Panc1 (cell line): ENCODE data around the gene ZNF780A. TPM values are rescaled to one million over a fixed set of nuclear protein-coding genes. Genes with fewer than 3 reads are reported as not detected.
A peak's percentile ranks its signal among the peaks of the same experiment; 100 is the strongest.

Experiments used
- ATAC-seq: fragments of 200-7000 bp; cut with Tn5 transposase; 2 replicates; pipeline ENCODE4 v1.9.1; 2020; ENCODE audit warnings: mild to moderate bottlenecking, moderate library complexity
- BruUV-seq: library from RNA; stranded (reverse); fragments of 400-500 nt; replicated peaks from 2 replicates; lab custom pipeline; 2021; lab: Mats Ljungman, UMichigan
- CTCF ChIA-PET: fragments of 300-600 bp; sonication (Branson Sonifier 250); formaldehyde crosslinking; loops from one replicate; lab custom pipeline; 2022; ENCODE audit warnings: antibody characterized with exemption; lab: Charles Lee
- POLR2A ChIA-PET: fragments of 300-600 bp; sonication (Branson Sonifier 250); formaldehyde crosslinking; loops from one replicate; lab custom pipeline; 2022; ENCODE audit warnings: antibody characterized with exemption; lab: Charles Lee
- DNase-seq: peaks from one replicate; pipeline ENCODE4 v3.0.0-alpha.2; 2010; ENCODE audit warnings: low read depth, low spot score
- H3K27ac ChIP-seq: 2 replicates; pipeline ENCODE4 v1.5.1; 2011; ENCODE audit warnings: mild to moderate bottlenecking, low read length, inconsistent platforms
- H3K27me3 ChIP-seq: fragments of 200-500 bp; sonication (Bioruptor generic); 2 replicates; pipeline ENCODE4 v1.6.0; 2014; ENCODE audit warnings: low read length, inconsistent platforms; ENCODE audit not compliant: control insufficient read depth, insufficient read depth
- H3K36me3 ChIP-seq: fragments of 200-500 bp; sonication (Bioruptor generic); 2 replicates; pipeline ENCODE4 v1.5.1; 2014; ENCODE audit warnings: inconsistent platforms, mild to moderate bottlenecking, low read length, moderate library complexity; ENCODE audit not compliant: control insufficient read depth, insufficient read depth
- H3K4me1 ChIP-seq: 2 replicates; pipeline ENCODE4 v1.5.1; 2011; ENCODE audit warnings: inconsistent platforms, mild to moderate bottlenecking, low read length, moderate library complexity; ENCODE audit not compliant: control insufficient read depth, insufficient read depth
- H3K4me3 ChIP-seq, 2 experiments: 2 replicates each; pipeline ENCODE4 v1.5.1; 2011 to 2012; ENCODE audit warnings: low read depth in 2 of 2, low read length in 2 of 2, mild to moderate bottlenecking in 2 of 2, inconsistent platforms in 1 of 2, moderate library complexity in 1 of 2
- H3K9me3 ChIP-seq: fragments of 200-500 bp; sonication (Bioruptor generic); 2 replicates; pipeline ENCODE4 v1.5.1; 2014; ENCODE audit warnings: low read depth, mild to moderate bottlenecking, inconsistent platforms, low read length, moderate library complexity; ENCODE audit not compliant: control insufficient read depth, insufficient read depth
- CTCF ChIP-seq: fragments of 450-650 bp; IDR thresholded peaks from 2 replicates; pipeline ENCODE4 v1.5.1; 2017; ENCODE audit warnings: mild to moderate bottlenecking
- POLR2AphosphoS5 ChIP-seq: IDR thresholded peaks from 2 replicates; pipeline ENCODE4 v1.6.1; 2012; ENCODE audit warnings: mild to moderate bottlenecking, low read depth, low read length, moderate library complexity
- REST ChIP-seq, 2 experiments: IDR thresholded peaks; 2 replicates each; pipeline ENCODE4 v1.6.1; 2011 to 2012; ENCODE audit warnings: low read depth in 2 of 2, control low read depth in 1 of 2, low read length in 1 of 2, mild to moderate bottlenecking in 1 of 2, moderate library complexity in 1 of 2; ENCODE audit not compliant: insufficient read depth in 1 of 2
- SIN3A ChIP-seq: IDR thresholded peaks from 2 replicates; pipeline ENCODE4 v1.6.1; 2012; ENCODE audit warnings: low read depth, mild to moderate bottlenecking, low read length, moderate library complexity, borderline replicate concordance; ENCODE audit not compliant: insufficient read depth
- TCF7L2 ChIP-seq: IDR thresholded peaks from 2 replicates; pipeline ENCODE4 v1.6.1; 2011; ENCODE audit warnings: mild to moderate bottlenecking, low read depth, low read length, inconsistent platforms
- in situ Hi-C: cut with HindIII; loops from 2 replicates; pipeline ENCODE4 v1.10.0; 2016; ENCODE audit warnings: low sequenced_read_pairs, low pct_unique_long_range_greater_than_20kb
- intact Hi-C: fragments of 100-400 bp; cut with micrococcal nuclease; formaldehyde crosslinking; loops from one replicate; pipeline ENCODE4 v1.10.0; 2022; ENCODE audit not compliant: unreplicated experiment
- total RNA-seq: library from RNA; stranded (reverse); gene quantifications from one replicate; pipeline ENCODE4 v1.2.1, GENCODE V29; 2021; ENCODE audit not compliant: unreplicated experiment

The ZNF780A gene
- total RNA-seq, 1 experiment from 2014 or later, result 251 TPM

GRCh38 chr19:40093416-40093815 lies 2.7 kb upstream of the ZNF780A start:
- no peaks in the 10 kb centered on the region; the same call in 1 of the 2 replicates for H3K27me3 ChIP-seq
- TF ChIP-seq CTCF, result no peak
- no peak for TF ChIP-seq REST (IDR thresholded peaks at IDR 0.05; ENCODE audit: insufficient read depth in 1 of 2, low read depth in 2 of 2, low read length in 1 of 2)
- no peak for TF ChIP-seq TCF7L2
- no peak for TF ChIP-seq SIN3A
- TF ChIP-seq POLR2AphosphoS5, result no peak
- H3K27ac ChIP-seq, result no peak overlapping the region
- H3K4me1 ChIP-seq, result peaks cover 15% of the 10 kb centered on the region
- H3K36me3 ChIP-seq, result no peaks in the 10 kb centered on the region
- DNase-seq (no peak), ATAC-seq (no peak)
- ChIA-PET CTCF (interaction anchor here (0.6 to 1.4 kb wide), 3 partner anchors 12 to 1026 kb away, joined by 4 to 6 read pairs (median 5); no protein-coding TSS in a partner anchor), POLR2A (interaction anchor here (0.6 to 4.1 kb wide), 8 partner anchors 8 to 300 kb away, joined by 3 to 35 read pairs (median 4); partner anchors contain the start of genes PSMC4 and ZNF780B)
- intact Hi-C loops (no loop called here), in situ Hi-C loops (loop anchor here (5.0 kb wide), 7 partner anchors 36 to 251 kb away; partner anchors contain the start of genes MAP3K10 and ZNF780B)
- H3K9me3 ChIP-seq, result peaks cover 39% of the 10 kb centered on the region; the same call in 1 of the 2 replicates
- BruUV-seq, result no TSS peak
- no peak overlapping the region for H3K4me3 ChIP-seq

- Histone ChIP-seq H3K4me3 (peak overlapping the region; percentile 36 to 48), H3K27ac (peak overlapping the region; percentile 83), H3K4me1 (peaks cover 15% of the 10 kb centered on the region), H3K27me3 (no peaks in the 10 kb centered on the region; the same call in 1 of the 2 replicates), H3K9me3 (peaks cover 47% of the 10 kb centered on the region; the same call in 1 of the 2 replicates), H3K36me3 (no peaks in the 10 kb centered on the region)
- CTCF ChIA-PET, result interaction anchor here (0.5 to 2.2 kb wide), 10 partner anchors 48 to 299 kb away, joined by 3 to 24 read pairs (median 6); partner anchors contain the start of genes FBL and PSMC4
- intact Hi-C loops (no loop called here), in situ Hi-C loops (loop anchor here (5.0 kb wide), 7 partner anchors 34 to 249 kb away; partner anchors contain the start of genes MAP3K10 and ZNF780B)
- POLR2A ChIA-PET, result interaction anchor here (0.5 to 4.1 kb wide), 20 partner anchors 10 to 561 kb away, joined by 3 to 35 read pairs (median 4); partner anchors contain the start of genes AKT2, PSMC4, ZNF546 and ZNF780B
- ATAC-seq, result no peak; the same call in 1 of the 2 replicates
- TSS peak; percentile 97 for BruUV-seq
- DNase-seq, result no peak
- TF ChIP-seq TCF7L2 (no peak), SIN3A (no peak), POLR2AphosphoS5 (no peak), REST (IDR thresholded peaks at IDR 0.05; ENCODE audit: insufficient read depth in 1 of 2, low read depth in 2 of 2, low read length in 1 of 2) (no peak), CTCF (no peak)
These were observed 724 bp upstream of the ZNF780A start for GRCh38 chr19:40091205-40092129.
